GM04504 (cell line): ENCODE measurements around the gene GBP4.

Source experiments
- DNase-seq: peaks from one replicate; pipeline ENCODE4 v3.0.0-alpha.2; 2012; ENCODE audit warnings: low read depth

GBP4 gene

DNA sequence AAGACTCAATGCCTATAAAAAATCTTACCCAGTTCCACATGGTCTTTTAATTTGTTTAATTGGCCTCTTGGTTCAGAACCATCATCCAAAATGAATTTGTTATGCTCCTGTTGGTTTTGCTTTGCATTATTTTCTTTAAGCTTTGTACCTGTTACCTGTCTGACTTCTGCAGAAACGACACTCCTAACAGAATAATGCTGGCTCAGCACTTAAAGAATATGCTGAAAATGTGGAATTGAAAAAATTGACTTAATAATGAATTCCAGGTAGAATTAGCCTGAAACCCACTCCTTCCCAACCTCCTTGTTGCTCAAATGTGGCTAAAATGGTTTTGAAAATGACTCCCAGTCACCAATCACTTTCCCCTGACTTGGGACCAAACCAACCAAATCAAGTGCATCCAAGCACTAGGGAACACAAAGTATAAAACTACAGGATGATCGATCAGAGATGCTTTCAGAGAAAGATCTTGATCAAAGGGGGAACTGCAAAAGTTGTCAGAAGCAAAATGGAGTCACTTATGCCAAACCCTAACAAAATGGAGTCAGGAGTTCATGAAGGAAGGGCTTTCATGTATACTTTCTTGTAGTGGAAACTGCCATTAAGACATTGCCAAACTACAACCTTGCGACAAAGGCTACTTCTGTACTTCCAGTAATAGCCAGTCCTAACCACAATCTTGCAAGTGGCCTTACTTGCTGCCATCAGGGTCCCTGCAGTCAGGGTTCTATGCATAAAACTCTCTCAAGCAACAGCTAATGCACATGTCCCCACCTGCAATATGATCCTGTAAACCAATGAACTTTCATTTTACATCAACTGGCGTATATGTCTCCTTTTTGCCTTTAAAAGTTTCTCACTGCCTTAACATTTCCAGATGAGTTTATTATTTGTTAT, 28.3 kb downstream of the GBP4 start:
- no peak for DNase-seq

DNA sequence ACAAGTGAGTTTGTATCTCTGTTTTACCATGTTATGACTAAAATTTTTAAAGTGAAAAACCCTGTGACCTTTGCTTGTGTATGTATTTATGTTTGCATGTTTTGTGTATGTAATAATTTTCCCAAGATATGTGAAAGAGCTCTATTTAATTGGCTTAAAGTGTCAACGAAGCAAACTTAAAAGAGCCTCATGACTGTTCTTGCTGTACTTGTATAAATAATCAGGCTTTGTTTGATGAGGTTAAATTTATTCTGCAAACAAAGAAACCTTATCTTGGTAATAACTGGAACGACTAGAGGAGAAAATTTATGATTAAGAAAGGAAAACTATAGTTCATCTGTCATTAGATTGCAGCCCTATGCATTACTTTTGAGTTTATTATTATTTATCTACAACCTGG, 29.6 kb downstream of the GBP4 start:
- DNase-seq = no peak

GRCh38 chr1:89167590-89168230, 31.0 kb downstream of the GBP4 start:
- no peak for DNase-seq

- no peak for DNase-seq
Measured at GRCh38 chr1:89166705-89167104, 32.0 kb downstream of the GBP4 start.

DNA sequence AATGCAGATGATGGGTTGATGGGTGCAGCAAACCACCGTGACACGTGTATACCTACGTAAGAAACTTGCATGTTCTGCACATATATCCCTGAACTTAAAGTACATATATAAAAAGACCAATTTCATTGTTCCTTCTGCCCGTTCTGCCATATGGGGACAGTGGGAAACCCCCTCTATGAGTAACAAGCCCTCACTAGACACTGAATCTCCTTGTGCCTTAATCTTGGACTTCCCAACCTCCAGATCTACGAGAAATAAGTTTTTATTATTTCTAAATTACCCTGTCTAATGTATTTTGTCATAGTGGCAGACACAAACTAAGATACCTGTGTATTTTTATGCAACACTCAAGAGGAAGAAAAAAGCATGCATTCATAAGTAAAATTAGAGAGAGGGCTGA, 32.9 kb downstream of the GBP4 start:
- no peak for DNase-seq

DNA sequence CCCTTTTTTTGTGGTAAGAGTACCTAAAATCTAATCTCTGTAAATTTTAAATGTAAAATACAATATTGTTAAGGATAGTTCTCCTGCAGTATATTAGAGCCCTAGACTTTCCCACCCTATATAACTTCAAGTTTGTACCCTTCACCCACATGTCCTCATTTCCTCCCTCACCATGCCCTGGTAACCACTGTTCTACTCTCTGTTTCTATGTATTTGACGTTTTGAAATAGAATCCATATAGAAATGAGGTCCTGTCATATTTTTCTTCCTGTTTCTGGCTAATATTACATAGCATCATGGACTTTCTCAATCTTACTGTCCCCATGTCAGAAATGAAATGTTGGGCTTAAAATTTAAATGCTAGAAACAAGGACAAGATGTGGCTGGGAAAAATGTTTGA, 47.7 kb downstream of the GBP4 start:
- no peak for DNase-seq

GRCh38 chr1:89149976-89150375, 48.8 kb downstream of the GBP4 start:
- DNase-seq = no peak

DNA sequence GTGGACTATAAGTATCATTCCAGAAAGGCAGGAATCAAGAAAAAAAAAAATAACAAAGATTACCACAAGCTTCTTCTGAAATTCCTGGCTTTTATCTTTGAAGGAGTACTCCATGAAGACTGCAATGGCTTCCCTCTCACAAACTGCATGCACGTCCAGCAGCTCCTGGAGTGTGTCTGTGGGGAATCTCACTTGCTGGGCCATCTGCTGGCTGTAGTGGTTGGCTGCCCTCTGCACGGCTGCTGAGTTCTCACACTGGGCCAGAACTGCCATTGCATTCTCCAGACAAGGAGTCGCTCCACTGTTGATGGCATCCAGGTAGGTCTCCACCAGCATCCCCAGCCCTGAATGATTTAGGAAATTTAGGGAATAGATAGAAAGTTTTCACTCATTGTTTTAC, 49.5 kb downstream of the GBP4 start:
- no peak for DNase-seq

GRCh38 chr1:89147678-89148658, 50.8 kb downstream of the GBP4 start:
- no peak for DNase-seq

DNA sequence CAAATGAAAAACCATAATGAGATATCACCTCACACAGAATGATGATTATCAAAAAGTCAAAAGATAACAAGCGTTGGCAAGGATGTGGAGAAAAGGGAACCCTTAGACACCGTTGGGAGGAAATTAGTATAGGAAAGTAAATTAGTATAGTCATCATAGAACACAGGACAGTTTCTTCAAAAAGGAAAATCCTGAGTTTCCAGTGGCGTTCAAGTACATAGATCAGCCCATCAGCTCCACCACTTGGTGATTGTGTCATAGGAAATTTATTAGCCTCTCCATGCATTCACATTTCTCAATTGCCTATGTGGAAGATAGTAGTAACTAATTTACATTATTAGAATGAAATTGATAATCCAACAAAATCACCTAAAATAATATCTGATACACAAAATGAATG, 52.0 kb downstream of the GBP4 start:
- DNase-seq = no peak

DNA sequence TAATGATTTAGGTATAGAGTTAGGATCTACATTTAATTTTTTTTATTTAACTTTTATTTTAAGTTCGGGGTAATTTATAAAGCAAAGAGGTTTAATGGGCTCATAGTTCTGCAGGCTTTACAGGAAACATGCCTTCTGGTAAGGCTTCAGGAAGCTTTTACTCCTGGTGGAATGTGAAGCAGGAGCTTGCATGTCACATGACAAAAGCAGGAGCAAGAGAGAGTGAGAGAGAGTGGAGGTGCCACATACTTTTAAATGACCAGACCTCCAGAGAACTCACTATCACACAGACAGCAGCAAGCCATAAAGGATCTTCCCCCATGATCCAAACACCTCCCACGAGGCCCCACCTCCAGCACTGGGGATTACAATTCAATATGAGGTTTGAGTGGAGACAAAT, 55.3 kb downstream of the GBP4 start:
- DNase-seq = no peak

- DNase-seq = no peak
Measured at GRCh38 chr1:89142160-89142559, 56.6 kb downstream of the GBP4 start.

- DNase-seq = no peak
Measured at GRCh38 chr1:89133747-89134146, 65.0 kb downstream of the GBP4 start.
